HCT116 (cell line): ENCODE measurements around the gene TMC8. TPM values are rescaled to one million over a fixed set of nuclear protein-coding genes. Genes with fewer than 3 reads are reported as not detected.

ENCODE experiments used
- ATAC-seq: fragments of 200-7000 bp; cut with Tn5 transposase; 2 replicates; pipeline ENCODE4 v1.9.1; 2020; ENCODE audit warnings: mild to moderate bottlenecking, moderate library complexity
- BruUV-seq: library from RNA; stranded (reverse); fragments of 400-500 nt; replicated peaks from 2 replicates; lab custom pipeline; 2021; lab: Mats Ljungman, UMichigan
- CTCF ChIA-PET: fragments of 300-600 bp; sonication (Branson Sonifier 250); formaldehyde crosslinking; loops from one replicate; lab custom pipeline; 2021; ENCODE audit warnings: antibody characterized with exemption; lab: Charles Lee
- POLR2A ChIA-PET: fragments of 300-600, 350-600 bp; sonication (Branson Sonifier 250); formaldehyde crosslinking; loops from one replicate; lab custom pipeline; 2021; ENCODE audit warnings: antibody characterized with exemption; lab: Charles Lee
- RAD21 ChIA-PET, 2 experiments: fragments of 300-600 bp; sonication (Branson Sonifier 250); formaldehyde crosslinking; loops; one replicate each; lab custom pipeline; 2023; ENCODE audit warnings: low total read pairs in 2 of 2; ENCODE audit not compliant: uncharacterized antibody in 2 of 2, unreplicated experiment in 2 of 2, low non-redundant PET in 1 of 2; lab: Charles Lee
- DNase-seq: peaks from one replicate; pipeline ENCODE4 v3.0.0-alpha.2; 2010; ENCODE audit warnings: low read depth, low spot score
- H2AFZ ChIP-seq: fragments of 200-600 bp; shearing (Covaris generic), sonication (generic); 2 replicates; pipeline ENCODE4 v1.6.1; 2017; ENCODE audit warnings: low read depth, mixed run types, mixed read lengths, antibody characterized with exemption, low read length; ENCODE audit not compliant: poor library complexity, severe bottlenecking
- H3K27ac ChIP-seq: 2 replicates; pipeline ENCODE4 v1.5.1; 2012; ENCODE audit warnings: low read depth, low read length
- H3K27me3 ChIP-seq: fragments of 200-600 bp; sonication (generic); 2 replicates; pipeline ENCODE4 v1.6.1; 2016; ENCODE audit warnings: mixed run types, low read length, mixed read lengths; ENCODE audit not compliant: insufficient read depth
- H3K36me3 ChIP-seq, 2 experiments: fragments of 200-500 bp in 1 of 2; fragments of 200-600 bp in 1 of 2; sonication (Bioruptor generic) in 1 of 2; sonication (generic) in 1 of 2; 2 replicates each; pipeline versions ENCODE4 v1.5.1 to v1.6.1; 2014 to 2016; ENCODE audit warnings: low read length in 2 of 2, inconsistent platforms in 1 of 2, mixed read lengths in 1 of 2, mixed run types in 1 of 2; ENCODE audit not compliant: insufficient read depth in 2 of 2, control insufficient read depth in 1 of 2
- H3K4me1 ChIP-seq, 2 experiments: fragments of 200-600 bp in 1 of 2; sonication (generic) in 1 of 2; 2 replicates each; pipeline versions ENCODE4 v1.5.1 to v1.6.1; 2012 to 2017; ENCODE audit warnings: low read length in 2 of 2, inconsistent platforms in 1 of 2, mild to moderate bottlenecking in 1 of 2, mixed read lengths in 1 of 2, mixed run types in 1 of 2, moderate library complexity in 1 of 2; ENCODE audit not compliant: insufficient read depth in 2 of 2, control insufficient read depth in 1 of 2
- H3K4me2 ChIP-seq: fragments of 200-600 bp; sonication (generic); 2 replicates; pipeline ENCODE4 v1.6.1; 2017; ENCODE audit warnings: mixed run types, low read length, mixed read lengths
- H3K4me3 ChIP-seq, 2 experiments: fragments of 200-600 bp in 1 of 2; sonication (generic) in 1 of 2; replicated peaks in 1 of 2; 2 replicates each; pipeline ENCODE4 v1.5.1; 2011 to 2016; ENCODE audit warnings: low read length in 2 of 2, control low read depth in 1 of 2, low read depth in 1 of 2, mild to moderate bottlenecking in 1 of 2, mixed read lengths in 1 of 2, mixed run types in 1 of 2
- H3K79me2 ChIP-seq: fragments of 200-600 bp; sonication (generic); 2 replicates; pipeline ENCODE4 v1.6.1; 2017; ENCODE audit warnings: mild to moderate bottlenecking, mixed run types, low read length, moderate library complexity, mixed read lengths; ENCODE audit not compliant: insufficient read depth
- H3K9ac ChIP-seq: fragments of 200-600 bp; sonication (generic); 2 replicates; pipeline ENCODE4 v1.6.1; 2016; ENCODE audit warnings: low read length, mixed read lengths
- H3K9me2 ChIP-seq: fragments of 200-600 bp; sonication (generic), shearing (Covaris generic); 2 replicates; pipeline ENCODE4 v1.6.1; 2017; ENCODE audit warnings: mixed run types, mild to moderate bottlenecking, moderate library complexity; ENCODE audit not compliant: insufficient read depth
- H3K9me3 ChIP-seq, 2 experiments: fragments of 200-500 bp in 1 of 2; fragments of 200-600 bp in 1 of 2; sonication (Bioruptor generic) in 1 of 2; sonication (generic) in 1 of 2; 2 replicates each; pipeline ENCODE4 v1.6.1; 2014 to 2017; ENCODE audit warnings: low read length in 2 of 2, mixed read lengths in 2 of 2, inconsistent platforms in 1 of 2, low read depth in 1 of 2, mild to moderate bottlenecking in 1 of 2, mixed run types in 1 of 2, moderate library complexity in 1 of 2; ENCODE audit not compliant: control insufficient read depth in 1 of 2, insufficient read depth in 1 of 2
- H4K20me1 ChIP-seq: fragments of 200-600 bp; sonication (generic), shearing (Covaris generic); 2 replicates; pipeline ENCODE4 v1.6.1; 2017; ENCODE audit warnings: mixed run types, mild to moderate bottlenecking, moderate library complexity; ENCODE audit not compliant: insufficient read depth
- CEBPB ChIP-seq: IDR thresholded peaks from 2 replicates; pipeline ENCODE4 v1.6.1; 2012; ENCODE audit warnings: low read depth
- SIN3A ChIP-seq: IDR thresholded peaks from 2 replicates; pipeline ENCODE4 v1.6.1; 2012; ENCODE audit warnings: low read depth
- SRF ChIP-seq: IDR thresholded peaks from 2 replicates; pipeline ENCODE4 v1.6.1; 2012; ENCODE audit warnings: low read depth
- ZFX ChIP-seq: fragments of 450-650 bp; IDR thresholded peaks from 2 replicates; pipeline ENCODE4 v1.6.1; 2017
- intact Hi-C: fragments of 100-400 bp; cut with micrococcal nuclease; formaldehyde crosslinking; loops from 2 replicates; pipeline ENCODE4 v1.10.0; 2022
- total RNA-seq: library from RNA; stranded (reverse); gene quantifications from one replicate; pipeline ENCODE4 v1.2.1, GENCODE V29; 2021; ENCODE audit not compliant: unreplicated experiment
- TF ChIP-seq, protein P1 (sequence below): IDR thresholded peaks from 2 replicates; pipeline ENCODE4 v1.6.1; 2012
- TF ChIP-seq, protein P2 (sequence below): IDR thresholded peaks from 2 replicates; pipeline ENCODE4 v1.6.1; 2012

Gene TMC8
- total RNA-seq, 1 experiment from 2014 or later = 7.8 TPM

DNA sequence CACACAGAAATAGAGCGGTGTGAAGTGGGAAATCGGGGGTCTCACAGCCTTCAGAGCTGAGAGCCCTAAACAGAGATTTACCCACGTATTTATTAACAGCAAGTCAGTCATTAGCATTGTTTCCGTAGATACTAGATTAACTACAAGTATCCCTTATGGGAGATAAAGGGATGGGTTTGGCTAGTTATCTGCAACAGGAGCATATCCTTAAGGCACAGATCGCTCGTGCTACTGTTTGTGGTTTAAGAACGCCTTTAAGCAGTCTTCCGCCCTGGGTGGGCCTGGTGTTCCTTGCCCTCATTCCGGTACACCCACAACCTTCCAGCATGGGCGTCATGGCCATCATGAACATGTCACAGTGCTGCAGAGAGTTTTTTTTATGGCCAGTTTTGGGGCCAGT is 29.0 kb upstream of the TMC8 start:
- no peak overlapping the region for H2AFZ ChIP-seq
- RAD21 ChIA-PET = no interaction called here
- POLR2A ChIA-PET = interaction anchor here (0.5 kb wide), 1 partner anchor 81 kb away, joined by 3 read pairs; no protein-coding TSS in a partner anchor
- no peaks in the 10 kb centered on the region for H3K4me1 ChIP-seq
- TF ChIP-seq SRF = no peak
- TF ChIP-seq, protein P1, sequence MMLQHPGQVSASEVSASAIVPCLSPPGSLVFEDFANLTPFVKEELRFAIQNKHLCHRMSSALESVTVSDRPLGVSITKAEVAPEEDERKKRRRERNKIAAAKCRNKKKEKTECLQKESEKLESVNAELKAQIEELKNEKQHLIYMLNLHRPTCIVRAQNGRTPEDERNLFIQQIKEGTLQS = no peak
- H3K36me3 ChIP-seq = peaks cover 10 to 15% of the 10 kb centered on the region in 2 experiments; a peak in 3 of 4 replicates
- no peak overlapping the region for H3K4me2 ChIP-seq
- BruUV-seq = no TSS peak
- H3K9me2 ChIP-seq = no peaks in the 10 kb centered on the region
- intact Hi-C loops = no loop called here
- H3K9ac ChIP-seq = no peak overlapping the region
- no peak overlapping the region for H3K27ac ChIP-seq
- H3K27me3 ChIP-seq = no peaks in the 10 kb centered on the region
- H3K79me2 ChIP-seq = no peaks in the 10 kb centered on the region
- CTCF ChIA-PET = no interaction called here
- no peak for ATAC-seq
- H4K20me1 ChIP-seq = no peaks in the 10 kb centered on the region
- no peak for DNase-seq
- H3K9me3 ChIP-seq = no peaks in the 10 kb centered on the region; a peak in 1 of 4 replicates
- H3K4me3 ChIP-seq = no peak overlapping the region

DNA sequence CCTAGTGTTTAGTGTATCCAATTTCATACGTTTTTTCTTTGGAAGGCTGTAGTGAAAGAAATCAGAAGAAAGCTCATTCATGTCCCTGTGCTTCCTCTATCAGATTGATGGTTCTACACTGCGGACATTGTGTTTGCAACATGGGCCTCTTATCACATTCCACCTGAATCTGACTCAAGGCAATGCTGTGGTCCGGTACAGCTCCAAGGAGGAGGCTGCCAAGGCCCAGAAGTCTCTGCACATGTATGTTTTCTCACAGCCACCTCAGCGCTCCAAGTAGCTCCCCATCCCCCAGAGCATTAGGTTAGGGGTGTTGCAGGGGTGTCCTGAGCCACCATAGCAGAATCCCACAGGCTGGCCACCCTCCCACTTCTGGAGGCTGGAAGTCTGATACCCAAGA is 27.3 kb upstream of the TMC8 start:
- Histone ChIP-seq H3K9me2 (no peaks in the 10 kb centered on the region), H3K27me3 (no peaks in the 10 kb centered on the region), H3K4me3 (no peak overlapping the region), H3K9me3 (no peaks in the 10 kb centered on the region; a peak in 1 of 4 replicates), H3K36me3 (peaks cover 10 to 14% of the 10 kb centered on the region in 2 experiments; a peak in 2 of 4 replicates), H2AFZ (no peak overlapping the region), H3K27ac (no peak overlapping the region), H3K79me2 (no peaks in the 10 kb centered on the region), H3K4me1 (no peaks in the 10 kb centered on the region), H3K9ac (no peak overlapping the region), H3K4me2 (no peak overlapping the region), H4K20me1 (no peaks in the 10 kb centered on the region)
- CTCF ChIA-PET = no interaction called here
- no TSS peak for BruUV-seq
- intact Hi-C loops = no loop called here
- RAD21 ChIA-PET = interaction anchor here in 1 of 2 experiments (0.5 kb wide), 1 partner anchor 9 kb away, joined by 3 read pairs; no protein-coding TSS in a partner anchor
- no peak for ATAC-seq
- no peak for DNase-seq
- no peak for TF ChIP-seq ZFX
- TF ChIP-seq, protein P2, sequence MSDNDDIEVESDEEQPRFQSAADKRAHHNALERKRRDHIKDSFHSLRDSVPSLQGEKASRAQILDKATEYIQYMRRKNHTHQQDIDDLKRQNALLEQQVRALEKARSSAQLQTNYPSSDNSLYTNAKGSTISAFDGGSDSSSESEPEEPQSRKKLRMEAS = no peak
- TF ChIP-seq SIN3A = no peak
- TF ChIP-seq CEBPB = no peak
- POLR2A ChIA-PET = no interaction called here
